OCI-LY3 (cell line): ENCODE measurements around the gene REC114.
"Not testable (repeated sequence)": the region's sequence is repeated elsewhere in the genome, so short reads cannot be mapped to it uniquely, and the experiment has no call there.

Experiments used
- H2AFZ ChIP-seq: fragments of 200-600, 300-600 bp; shearing (Covaris generic); 2 replicates; pipeline ENCODE4 v1.6.0; 2014; ENCODE audit warnings: antibody characterized with exemption, low read depth, low read length
- H3K27ac ChIP-seq: fragments of 200-600, 300-600 bp; sonication (generic); 2 replicates; pipeline ENCODE4 v1.5.1; 2014; ENCODE audit warnings: mild to moderate bottlenecking, low read length, moderate library complexity, mixed read lengths
- H3K27me3 ChIP-seq: fragments of 200-600, 300-600 bp; sonication (generic); 2 replicates; pipeline ENCODE4 v1.6.1; 2014; ENCODE audit warnings: low read depth, low read length, mixed read lengths
- H3K36me3 ChIP-seq: fragments of 200-600, 300-600 bp; sonication (generic); replicated peaks from 2 replicates; pipeline ENCODE3; 2014; ENCODE audit warnings: low read depth, low read length, mixed read lengths
- H3K4me1 ChIP-seq: fragments of 300-600, 200-600 bp; sonication (generic); 2 replicates; pipeline ENCODE4 v1.6.1; 2014; ENCODE audit warnings: low read length, mixed read lengths
- H3K4me2 ChIP-seq: fragments of 200-600, 300-600 bp; sonication (generic); 2 replicates; pipeline ENCODE4 v1.6.1; 2014; ENCODE audit warnings: low read length, mixed read lengths
- H3K4me3 ChIP-seq: fragments of 300-600, 200-600 bp; sonication (generic); 2 replicates; pipeline ENCODE4 v1.5.1; 2014; ENCODE audit warnings: antibody characterized with exemption, mild to moderate bottlenecking, low read length, moderate library complexity
- H3K79me2 ChIP-seq: fragments of 300-600, 200-600 bp; shearing (Covaris generic); 2 replicates; pipeline ENCODE4 v1.6.1; 2014; ENCODE audit warnings: mild to moderate bottlenecking, low read length, mixed read lengths
- H3K9ac ChIP-seq: fragments of 300-600, 200-600 bp; shearing (Covaris generic); 2 replicates; pipeline ENCODE4 v1.6.0; 2014; ENCODE audit warnings: mild to moderate bottlenecking, low read length, moderate library complexity
- H3K9me3 ChIP-seq: fragments of 200-600, 300-600 bp; shearing (Covaris generic); 2 replicates; pipeline ENCODE4 v1.6.1; 2014; ENCODE audit warnings: low read length, mixed read lengths; ENCODE audit not compliant: insufficient read depth
- H4K20me1 ChIP-seq: fragments of 200-600, 300-600 bp; sonication (generic); 2 replicates; pipeline ENCODE4 v1.6.1; 2016; ENCODE audit warnings: low read length, mixed read lengths; ENCODE audit not compliant: insufficient read depth
- CTCF ChIP-seq: fragments of 200-600, 300-600 bp; sonication (generic); IDR thresholded peaks from 2 replicates; pipeline ENCODE4 v1.5.1; 2014; ENCODE audit warnings: antibody characterized with exemption, low read length, low read depth
- EZH2phosphoT487 ChIP-seq: fragments of 200-600 bp; shearing (Covaris generic); IDR thresholded peaks from 2 replicates; pipeline ENCODE4 v1.6.1; 2018; ENCODE audit warnings: antibody characterized with exemption, mixed run types, low read depth

Gene REC114

GRCh38 chr15:73397461-73397860 lies 45.5 kb upstream of the REC114 start:
- Histone ChIP-seq H3K9me3 (no peaks in the 10 kb centered on the region), H3K79me2 (no peaks in the 10 kb centered on the region), H2AFZ (no peak overlapping the region), H3K4me1 (no peaks in the 10 kb centered on the region), H3K9ac (no peak overlapping the region), H3K27me3 (peaks cover 10% of the 10 kb centered on the region), H3K36me3 (no peaks in the 10 kb centered on the region), H3K4me3 (no peak overlapping the region), H3K4me2 (no peak overlapping the region), H3K27ac (no peak overlapping the region), H4K20me1 (no peaks in the 10 kb centered on the region)
- no peak for TF ChIP-seq CTCF
- no peak for TF ChIP-seq EZH2phosphoT487

GRCh38 chr15:73398861-73399260 lies 44.1 kb upstream of the REC114 start:
- H3K27me3 ChIP-seq: peaks cover 9% of the 10 kb centered on the region
- TF ChIP-seq EZH2phosphoT487 (no peak), CTCF (no peak)

GRCh38 chr15:73400222-73400621 lies 42.7 kb upstream of the REC114 start:
- not testable (repeated sequence) for H3K36me3 ChIP-seq, H3K9ac ChIP-seq, H3K27ac ChIP-seq, H3K9me3 ChIP-seq, H2AFZ ChIP-seq, H3K4me1 ChIP-seq, H3K79me2 ChIP-seq, H3K27me3 ChIP-seq, H4K20me1 ChIP-seq, H3K4me3 ChIP-seq, H3K4me2 ChIP-seq

More at GRCh38 chr15:73398861-73399260, 44.1 kb upstream of the REC114 start:
- H4K20me1 ChIP-seq: no peaks in the 10 kb centered on the region
- no peak overlapping the region for H3K4me3 ChIP-seq
- H3K36me3 ChIP-seq: no peaks in the 10 kb centered on the region
- no peaks in the 10 kb centered on the region for H3K79me2 ChIP-seq
- no peak overlapping the region for H3K4me2 ChIP-seq
- H3K27ac ChIP-seq: no peak overlapping the region
- no peak overlapping the region for H3K9ac ChIP-seq
- no peaks in the 10 kb centered on the region for H3K9me3 ChIP-seq
- H2AFZ ChIP-seq: no peak overlapping the region
- no peaks in the 10 kb centered on the region for H3K4me1 ChIP-seq

- Histone ChIP-seq H3K9me3 (no peaks in the 10 kb centered on the region), H4K20me1 (no peaks in the 10 kb centered on the region), H3K4me1 (no peaks in the 10 kb centered on the region), H3K9ac (no peak overlapping the region), H3K27me3 (peaks cover 9% of the 10 kb centered on the region), H3K4me3 (no peak overlapping the region), H3K27ac (no peak overlapping the region), H3K36me3 (no peaks in the 10 kb centered on the region), H3K79me2 (no peaks in the 10 kb centered on the region), H2AFZ (no peak overlapping the region), H3K4me2 (no peak overlapping the region)
- TF ChIP-seq EZH2phosphoT487 (no peak), CTCF (no peak)
Measured at GRCh38 chr15:73403171-73403570, 39.8 kb upstream of the REC114 start.

- H3K27ac ChIP-seq: no peak overlapping the region
- peaks cover 35% of the 10 kb centered on the region for H3K27me3 ChIP-seq
- TF ChIP-seq CTCF (no peak), EZH2phosphoT487 (no peak)
- no peaks in the 10 kb centered on the region for H3K79me2 ChIP-seq
- H3K36me3 ChIP-seq: no peaks in the 10 kb centered on the region
- no peak overlapping the region for H3K4me3 ChIP-seq
- H4K20me1 ChIP-seq: no peaks in the 10 kb centered on the region
- no peak overlapping the region for H2AFZ ChIP-seq
- H3K4me1 ChIP-seq: no peaks in the 10 kb centered on the region
- H3K9ac ChIP-seq: no peak overlapping the region
- no peak overlapping the region for H3K4me2 ChIP-seq
- no peaks in the 10 kb centered on the region for H3K9me3 ChIP-seq
Measured at GRCh38 chr15:73414876-73415275, 28.1 kb upstream of the REC114 start.
